Neural progenitor cell (in vitro differentiated cells): ENCODE data around the gene ARAP2.

Experiments used
- EZH2 ChIP-seq: fragments of 200-600 bp; sonication (generic); IDR thresholded peaks from 2 replicates; pipeline ENCODE4 v1.6.1; 2017; ENCODE audit warnings: antibody characterized with exemption, mild to moderate bottlenecking, moderate library complexity
- TF ChIP-seq, protein P1 (sequence below): fragments of 200-600 bp; sonication (generic); IDR thresholded peaks from 2 replicates; pipeline ENCODE4 v1.5.1; 2017; ENCODE audit warnings: antibody characterized with exemption, mild to moderate bottlenecking

DNA sequence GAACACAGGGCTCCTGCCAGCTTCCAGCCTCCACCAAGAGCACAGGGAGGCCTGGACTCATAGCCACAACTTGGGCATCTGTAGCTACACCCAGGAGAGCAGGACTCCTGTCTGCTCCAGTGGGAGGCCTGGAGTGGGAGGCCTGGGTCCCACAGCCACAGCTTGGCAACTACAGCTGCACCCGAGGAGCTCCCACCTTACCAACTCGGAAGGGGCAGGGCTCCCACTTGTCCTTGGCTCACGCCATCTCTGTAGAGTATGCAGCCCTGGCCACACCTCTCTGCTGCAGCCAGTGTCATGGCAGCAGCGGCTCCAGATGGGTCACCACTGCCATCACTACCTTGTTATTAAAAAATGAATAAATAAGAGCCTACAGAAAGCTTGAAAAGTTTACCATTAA is 45.5 kb downstream of the ARAP2 start:
- TF ChIP-seq, protein P1, sequence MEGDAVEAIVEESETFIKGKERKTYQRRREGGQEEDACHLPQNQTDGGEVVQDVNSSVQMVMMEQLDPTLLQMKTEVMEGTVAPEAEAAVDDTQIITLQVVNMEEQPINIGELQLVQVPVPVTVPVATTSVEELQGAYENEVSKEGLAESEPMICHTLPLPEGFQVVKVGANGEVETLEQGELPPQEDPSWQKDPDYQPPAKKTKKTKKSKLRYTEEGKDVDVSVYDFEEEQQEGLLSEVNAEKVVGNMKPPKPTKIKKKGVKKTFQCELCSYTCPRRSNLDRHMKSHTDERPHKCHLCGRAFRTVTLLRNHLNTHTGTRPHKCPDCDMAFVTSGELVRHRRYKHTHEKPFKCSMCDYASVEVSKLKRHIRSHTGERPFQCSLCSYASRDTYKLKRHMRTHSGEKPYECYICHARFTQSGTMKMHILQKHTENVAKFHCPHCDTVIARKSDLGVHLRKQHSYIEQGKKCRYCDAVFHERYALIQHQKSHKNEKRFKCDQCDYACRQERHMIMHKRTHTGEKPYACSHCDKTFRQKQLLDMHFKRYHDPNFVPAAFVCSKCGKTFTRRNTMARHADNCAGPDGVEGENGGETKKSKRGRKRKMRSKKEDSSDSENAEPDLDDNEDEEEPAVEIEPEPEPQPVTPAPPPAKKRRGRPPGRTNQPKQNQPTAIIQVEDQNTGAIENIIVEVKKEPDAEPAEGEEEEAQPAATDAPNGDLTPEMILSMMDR = no peak
- no peak for TF ChIP-seq EZH2
